H1 (cell line): ENCODE results near the gene AGPS. TPM values are rescaled to one million over a fixed set of nuclear protein-coding genes. Genes with fewer than 3 reads are reported as not detected.

Experiments used
- CTCF ChIA-PET: fragments of 300-600 bp; sonication (Branson Sonifier 250); formaldehyde crosslinking; loops from one replicate; lab custom pipeline; 2021; ENCODE audit not compliant: partially characterized antibody; lab: Charles Lee
- POLR2A ChIA-PET: fragments of 300-600 bp; sonication (Branson Sonifier 250); formaldehyde crosslinking; loops from one replicate; lab custom pipeline; 2021; ENCODE audit warnings: inconsistent platforms; ENCODE audit not compliant: partially characterized antibody; lab: Charles Lee
- DNase-seq, 2 experiments: peaks; one replicate each; pipeline versions ENCODE4 v3.0.0 to v3.0.0-alpha.2; 2010 to 2022; ENCODE audit warnings: low spot score in 2 of 2, low read depth in 1 of 2, mixed read lengths in 1 of 2
- FAIRE-seq: peaks from 2 replicates; lab custom pipeline; 2011; peaks lifted over from hg19 to GRCh38; lab: Jason Lieb, UNC
- H2AFZ ChIP-seq: 2 replicates; pipeline ENCODE4 v1.8.1; 2012; ENCODE audit warnings: low read length, inconsistent platforms
- H2AK5ac ChIP-seq: 2 replicates; pipeline ENCODE4 v1.6.1; 2013; ENCODE audit warnings: low read depth, low read length
- H2BK120ac ChIP-seq: replicated peaks from 2 replicates; pipeline ENCODE3; 2013; ENCODE audit warnings: low read depth, low read length, inconsistent platforms
- H2BK12ac ChIP-seq: 2 replicates; pipeline ENCODE4 v1.6.1; 2013; ENCODE audit warnings: low read depth, low read length
- H2BK15ac ChIP-seq: 2 replicates; pipeline ENCODE4 v1.6.1; 2013; ENCODE audit warnings: low read length
- H2BK20ac ChIP-seq: 2 replicates; pipeline ENCODE4 v1.6.1; 2013; ENCODE audit warnings: low read length
- H2BK5ac ChIP-seq: 2 replicates; pipeline ENCODE4 v1.6.1; 2013; ENCODE audit warnings: low read depth, low read length
- H3K14ac ChIP-seq: 2 replicates; pipeline ENCODE4 v1.6.1; 2013; ENCODE audit warnings: inconsistent platforms; ENCODE audit not compliant: insufficient read length
- H3K18ac ChIP-seq: 2 replicates; pipeline ENCODE4 v1.6.1; 2013; ENCODE audit warnings: low read length; ENCODE audit errors: extremely low read depth
- H3K23ac ChIP-seq: 2 replicates; pipeline ENCODE4 v1.6.1; 2013; ENCODE audit warnings: inconsistent platforms; ENCODE audit not compliant: insufficient read length
- H3K23me2 ChIP-seq: 2 replicates; pipeline ENCODE4 v1.6.1; 2013; ENCODE audit warnings: low read depth, low read length
- H3K27ac ChIP-seq: 2 replicates; pipeline ENCODE4 v1.6.1; 2011; ENCODE audit warnings: low read depth, low read length, inconsistent platforms
- H3K27me3 ChIP-seq, 4 experiments: replicated peaks in 1 of 4; 1 replicate in 1 of 4; 2 replicates in 3 of 4; pipeline versions ENCODE4 v1.6.1 to v1.8.1; 2011 to 2013; ENCODE audit warnings: low read length in 3 of 4, mild to moderate bottlenecking in 3 of 4, inconsistent platforms in 2 of 4, mixed read lengths in 2 of 4, moderate library complexity in 1 of 4; ENCODE audit not compliant: control insufficient read depth in 3 of 4, insufficient read depth in 3 of 4; ENCODE audit errors: extremely low read depth in 1 of 4
- H3K36me3 ChIP-seq, 4 experiments: 2 replicates each; pipeline versions ENCODE4 v1.6.1 to v1.8.1; 2011 to 2013; ENCODE audit warnings: mild to moderate bottlenecking in 4 of 4, low read length in 3 of 4, moderate library complexity in 2 of 4, control low read depth in 1 of 4, inconsistent platforms in 1 of 4; ENCODE audit not compliant: insufficient read depth in 4 of 4, control insufficient read depth in 2 of 4
- H3K4ac ChIP-seq: replicated peaks from 2 replicates; pipeline ENCODE3; 2013; ENCODE audit warnings: low read length, low read depth, mixed read lengths, inconsistent platforms; ENCODE audit not compliant: insufficient read length
- H3K4me1 ChIP-seq, 4 experiments: replicated peaks in 1 of 4; 1 replicate in 1 of 4; 2 replicates in 3 of 4; pipeline versions ENCODE4 v1.6.1 to v1.8.1; 2011 to 2013; ENCODE audit warnings: low read length in 3 of 4, inconsistent platforms in 2 of 4, mixed read lengths in 1 of 4; ENCODE audit not compliant: insufficient read depth in 4 of 4, control insufficient read depth in 3 of 4
- H3K4me2 ChIP-seq, 2 experiments: 2 replicates each; pipeline versions ENCODE4 v1.6.1 to v1.8.1; 2011 to 2013; ENCODE audit warnings: low read depth in 2 of 2, low read length in 2 of 2, control low read depth in 1 of 2, inconsistent platforms in 1 of 2, mild to moderate bottlenecking in 1 of 2; ENCODE audit not compliant: insufficient read depth in 1 of 2
- H3K4me3 ChIP-seq, 4 experiments: fragments of 200-600, 300-600 bp in 1 of 4; sonication (generic), shearing (Covaris generic), sonication (Bioruptor Twin) in 1 of 4; 2 replicates each; pipeline versions ENCODE4 v1.5.1 to v1.8.1; 2011 to 2016; ENCODE audit warnings: low read length in 4 of 4, low read depth in 3 of 4, control low read depth in 2 of 4, inconsistent platforms in 2 of 4, mild to moderate bottlenecking in 2 of 4, mixed read lengths in 1 of 4, moderate library complexity in 1 of 4; ENCODE audit not compliant: insufficient read depth in 2 of 4; ENCODE audit errors: extremely low read depth in 1 of 4
- H3K56ac ChIP-seq: replicated peaks from 2 replicates; pipeline ENCODE3; 2013; ENCODE audit warnings: low read depth, mild to moderate bottlenecking, mixed read lengths, low read length, inconsistent platforms; ENCODE audit not compliant: insufficient read length
- H3K79me1 ChIP-seq: 2 replicates; pipeline ENCODE4 v1.6.1; 2013; ENCODE audit warnings: low read depth, low read length, control low read depth
- H3K79me2 ChIP-seq, 2 experiments: 2 replicates each; pipeline versions ENCODE4 v1.6.1 to v1.8.1; 2012 to 2013; ENCODE audit warnings: low read length in 2 of 2, mild to moderate bottlenecking in 2 of 2, inconsistent platforms in 1 of 2; ENCODE audit not compliant: insufficient read depth in 2 of 2, control insufficient read depth in 1 of 2
- H3K9ac ChIP-seq, 4 experiments: replicated peaks in 1 of 4; 1 replicate in 1 of 4; 2 replicates in 3 of 4; pipeline versions ENCODE4 v1.6.1 to v1.8.1; 2011 to 2013; ENCODE audit warnings: low read depth in 3 of 4, low read length in 3 of 4, control low read depth in 2 of 4, mild to moderate bottlenecking in 2 of 4, moderate library complexity in 2 of 4, inconsistent platforms in 1 of 4; ENCODE audit errors: extremely low read depth in 1 of 4
- H3K9me3 ChIP-seq, 2 experiments: 2 replicates each; pipeline versions ENCODE4 v1.6.1 to v1.8.1; 2012 to 2013; ENCODE audit warnings: mild to moderate bottlenecking in 2 of 2, moderate library complexity in 2 of 2, control low read depth in 1 of 2, inconsistent platforms in 1 of 2, low read depth in 1 of 2, low read length in 1 of 2, mixed read lengths in 1 of 2; ENCODE audit not compliant: insufficient read depth in 2 of 2
- H4K20me1 ChIP-seq, 2 experiments: replicated peaks in 1 of 2; 2 replicates each; pipeline versions ENCODE3 to v1.8.1; 2011 to 2013; ENCODE audit warnings: inconsistent platforms in 2 of 2, low read length in 2 of 2, mild to moderate bottlenecking in 1 of 2; ENCODE audit not compliant: insufficient read depth in 2 of 2, control insufficient read depth in 1 of 2
- H4K5ac ChIP-seq: 2 replicates; pipeline ENCODE4 v1.6.1; 2013; ENCODE audit warnings: low read length, low read depth, mixed read lengths, inconsistent platforms; ENCODE audit not compliant: insufficient read length
- H4K8ac ChIP-seq: 2 replicates; pipeline ENCODE4 v1.8.0; 2013; ENCODE audit warnings: mild to moderate bottlenecking, moderate library complexity, low read length, inconsistent platforms; ENCODE audit not compliant: insufficient read depth; ENCODE audit errors: extremely low read depth
- H4K91ac ChIP-seq: replicated peaks from 2 replicates; pipeline ENCODE3; 2013; ENCODE audit warnings: low read length, mixed read lengths, inconsistent platforms; ENCODE audit not compliant: insufficient read length
- FOSL1 ChIP-seq: IDR thresholded peaks from 2 replicates; pipeline ENCODE4 v1.6.1; 2011; ENCODE audit warnings: mild to moderate bottlenecking, low read depth, low read length, moderate library complexity; ENCODE audit not compliant: insufficient read depth
- SAP30 ChIP-seq: fragments of 300-600 bp; sonication (generic); IDR thresholded peaks from 2 replicates; pipeline ENCODE4 v1.7.1; 2012; ENCODE audit warnings: low read length, moderate library complexity, mild to moderate bottlenecking, inconsistent platforms; ENCODE audit not compliant: insufficient read depth, insufficient replicate concordance
- SIRT6 ChIP-seq: IDR thresholded peaks from one replicate; pipeline ENCODE4 v1.7.1; 2012; ENCODE audit warnings: low read length, inconsistent platforms
- WGBS, 2 experiments: shearing (Covaris generic) in 1 of 2; methylation state at CpG; one replicate each; pipeline versions ENCODE4 v1.1.6 to v1.1.7; 2013 to 2015; ENCODE audit warnings: low lambda C conversion rate in 2 of 2, mixed read lengths in 2 of 2, inconsistent platforms in 1 of 2, low coverage in 1 of 2, missing lambda C conversion rate in 1 of 2; ENCODE audit not compliant: insufficient replicate concordance in 2 of 2, insufficient coverage in 1 of 2, insufficient read length in 1 of 2; ENCODE audit errors: extremely low coverage in 1 of 2, missing lambda C conversion rate in 1 of 2; 5-methylcytosine and 5-hydroxymethylcytosine counted together
- polyA plus RNA-seq, 7 experiments: library from polyadenylated mRNA; depleted of rRNA in 3 of 7; stranded (reverse) in 5 of 7; unstranded in 2 of 7; fragments of >200 nt in 5 of 7; fragments of 200-250 nt in 2 of 7; gene quantifications; 1 replicate in 5 of 7; 2 replicates in 1 of 7; 4 replicates in 1 of 7; pipeline versions ENCODE4 v1.2.1 to v1.2.3, GENCODE V29; 2011 to 2013; ENCODE audit warnings: missing spikeins in 2 of 7, mixed read lengths in 2 of 7
- total RNA-seq: library from RNA; stranded (reverse); fragmentation: NEBNext Ultra II Directional; extraction: Animal tissue kit (Norgen Biotek cat#: 25700); gene quantifications from 2 replicates; pipeline ENCODE4 v1.2.1, GENCODE V29; 2021
- TF ChIP-seq, protein P1 (sequence below), 3 experiments: IDR thresholded peaks; 1 replicate in 2 of 3; 2 replicates in 1 of 3; pipeline versions ENCODE4 v1.5.1 to v1.6.1; 2011; ENCODE audit warnings: low read length in 3 of 3, mild to moderate bottlenecking in 3 of 3, inconsistent platforms in 2 of 3, low read depth in 1 of 3, moderate library complexity in 1 of 3; ENCODE audit not compliant: insufficient read depth in 1 of 3; ENCODE audit errors: control extremely low read depth in 1 of 3

Gene AGPS
- total and polyA plus RNA-seq, 2 of the 8 experiments (the other 6 are each of a cell fraction or from before 2014, with no cell fraction given): 7.3 to 57.8 TPM

DNA sequence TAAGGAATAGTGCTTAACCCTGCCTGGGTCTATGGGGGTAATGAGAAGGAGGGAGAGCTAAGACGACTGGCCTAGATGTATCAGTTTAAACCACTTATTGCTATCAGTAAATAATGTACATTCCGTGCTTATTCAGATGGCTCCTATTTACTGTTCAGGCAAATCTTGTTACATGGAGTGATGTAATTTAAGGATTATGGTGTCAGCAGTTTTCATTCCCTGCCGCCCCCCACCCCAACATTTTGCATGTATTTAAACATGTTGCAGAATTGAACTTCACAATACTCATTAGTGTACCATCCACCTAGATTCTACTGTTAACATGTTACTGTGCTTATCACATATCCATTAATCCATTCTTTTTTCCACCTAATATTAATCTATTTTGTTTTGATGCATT lies 11.7 kb downstream of the AGPS start:
- Histone ChIP-seq H2BK15ac (no peak overlapping the region), H3K23me2 (no peaks in the 10 kb centered on the region; the same call in 1 of the 2 replicates), H3K9ac (no peak overlapping the region), H4K5ac (no peak overlapping the region), H3K18ac (no peak overlapping the region), H3K4me3 (no peak overlapping the region), H3K27me3 (no peaks in the 10 kb centered on the region), H2BK5ac (no peak overlapping the region), H4K8ac (no peak overlapping the region), H3K9me3 (no peaks in the 10 kb centered on the region), H2BK20ac (no peak overlapping the region), H2AFZ (no peak overlapping the region), H3K23ac (no peak overlapping the region), H3K14ac (no peak overlapping the region), H4K91ac (no peak overlapping the region), H2AK5ac (no peak overlapping the region), H3K4me1 (no peaks in the 10 kb centered on the region), H3K56ac (no peak overlapping the region), H3K36me3 (no peaks in the 10 kb centered on the region), H3K4ac (no peak overlapping the region), H3K79me2 (peaks cover 0 to 96% of the 10 kb centered on the region in 2 experiments), H3K27ac (no peak overlapping the region), H4K20me1 (peaks cover 0 to 4% of the 10 kb centered on the region in 2 experiments), H3K79me1 (no peaks in the 10 kb centered on the region), H2BK120ac (no peak overlapping the region), H3K4me2 (no peak overlapping the region), H2BK12ac (no peak overlapping the region)
- DNase-seq (no peak), FAIRE-seq (no peak)
- ChIA-PET CTCF (interaction anchor here (1.4 to 3.9 kb wide), 3 partner anchors 10 to 20 kb away, joined by 3 to 13 read pairs (median 5); no protein-coding TSS in a partner anchor), POLR2A (no interaction called here)
- TF ChIP-seq FOSL1: no peak
- no peak for TF ChIP-seq SIRT6
- no peak for TF ChIP-seq SAP30
- TF ChIP-seq, protein P1, sequence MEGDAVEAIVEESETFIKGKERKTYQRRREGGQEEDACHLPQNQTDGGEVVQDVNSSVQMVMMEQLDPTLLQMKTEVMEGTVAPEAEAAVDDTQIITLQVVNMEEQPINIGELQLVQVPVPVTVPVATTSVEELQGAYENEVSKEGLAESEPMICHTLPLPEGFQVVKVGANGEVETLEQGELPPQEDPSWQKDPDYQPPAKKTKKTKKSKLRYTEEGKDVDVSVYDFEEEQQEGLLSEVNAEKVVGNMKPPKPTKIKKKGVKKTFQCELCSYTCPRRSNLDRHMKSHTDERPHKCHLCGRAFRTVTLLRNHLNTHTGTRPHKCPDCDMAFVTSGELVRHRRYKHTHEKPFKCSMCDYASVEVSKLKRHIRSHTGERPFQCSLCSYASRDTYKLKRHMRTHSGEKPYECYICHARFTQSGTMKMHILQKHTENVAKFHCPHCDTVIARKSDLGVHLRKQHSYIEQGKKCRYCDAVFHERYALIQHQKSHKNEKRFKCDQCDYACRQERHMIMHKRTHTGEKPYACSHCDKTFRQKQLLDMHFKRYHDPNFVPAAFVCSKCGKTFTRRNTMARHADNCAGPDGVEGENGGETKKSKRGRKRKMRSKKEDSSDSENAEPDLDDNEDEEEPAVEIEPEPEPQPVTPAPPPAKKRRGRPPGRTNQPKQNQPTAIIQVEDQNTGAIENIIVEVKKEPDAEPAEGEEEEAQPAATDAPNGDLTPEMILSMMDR (IDR thresholded peaks at IDR 0.05; ENCODE audit: control extremely low read depth in 1 of 3, insufficient read depth in 1 of 3, low read depth in 1 of 3, low read length in 3 of 3): no peak
- WGBS, 2 experiments: 78% methylated on average over 3 of the region's 3 CpGs; no CpG with 5 or more reads in 1 of the 2 experiments
